ENCODE data around the gene GIGYF2.

DNA sequence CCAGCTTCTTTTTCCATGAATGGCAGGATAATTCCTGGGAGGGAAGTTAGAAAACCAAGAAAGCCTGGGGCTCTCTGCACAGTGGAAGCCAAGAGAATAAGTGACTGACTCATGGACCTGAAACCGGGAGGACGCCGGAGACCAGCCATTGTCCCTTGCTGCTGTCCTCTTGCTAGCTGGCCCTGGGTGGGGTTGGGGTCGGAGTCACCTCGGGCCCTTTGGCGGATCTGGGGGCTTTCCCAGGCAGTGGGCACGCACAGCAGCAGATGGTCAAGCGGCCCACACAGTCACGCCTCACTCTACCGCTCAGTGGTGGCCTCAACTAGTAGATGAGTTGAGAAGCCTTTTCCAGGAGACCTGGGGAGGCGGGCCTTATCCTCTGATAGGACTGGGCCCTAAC lies 48.1 kb upstream of the GIGYF2 start:
- TF ChIP-seq CTCF (IDR thresholded peaks at IDR 0.05; ENCODE audit: poor library complexity) (no peak), EZH2 (IDR thresholded peaks at IDR 0.05; ENCODE audit: borderline replicate concordance) (no peak)

Data from hepatocyte (in vitro differentiated cells).